CD14-positive monocyte (primary cell): ENCODE results near the gene SLC34A3. TPM values are rescaled to one million over a fixed set of nuclear protein-coding genes. Genes with fewer than 3 reads are reported as not detected.

ENCODE experiments used
- DNase-seq, 3 donors: peaks; one replicate each; pipeline ENCODE4 v3.0.0-alpha.2; 2011 to 2022
- H2AFZ ChIP-seq: 2 replicates; pipeline ENCODE4 v1.6.0; 2012; ENCODE audit warnings: mild to moderate bottlenecking, low read depth, low read length, inconsistent platforms; ENCODE audit not compliant: insufficient read depth, poor library complexity, severe bottlenecking
- H3K27ac ChIP-seq, 2 donors: 1 replicate in 1 of 2; 2 replicates in 1 of 2; pipeline ENCODE4 v1.5.1; 2012 to 2013; ENCODE audit warnings: low read length in 2 of 2, control low read depth in 1 of 2, inconsistent platforms in 1 of 2, low read depth in 1 of 2, mild to moderate bottlenecking in 1 of 2
- H3K27me3 ChIP-seq, 2 donors: one replicate each; pipeline versions ENCODE4 v1.6.0 to v1.6.1; 2011 to 2013; ENCODE audit warnings: low read length in 2 of 2; ENCODE audit not compliant: control insufficient read depth in 2 of 2, insufficient read depth in 2 of 2
- H3K36me3 ChIP-seq, 2 donors: replicated peaks in 1 of 2; 1 replicate in 1 of 2; 2 replicates in 1 of 2; pipeline versions ENCODE4 v1.5.1 to v1.6.1; 2012 to 2013; ENCODE audit warnings: low read length in 2 of 2, control low read depth in 1 of 2, inconsistent platforms in 1 of 2, mild to moderate bottlenecking in 1 of 2; ENCODE audit not compliant: insufficient read depth in 2 of 2, control insufficient read depth in 1 of 2
- H3K4me1 ChIP-seq, 2 donors: 1 replicate in 1 of 2; 2 replicates in 1 of 2; pipeline versions ENCODE4 v1.5.1 to v1.6.1; 2012 to 2013; ENCODE audit warnings: low read length in 2 of 2, control low read depth in 1 of 2, inconsistent platforms in 1 of 2, mild to moderate bottlenecking in 1 of 2, moderate library complexity in 1 of 2; ENCODE audit not compliant: insufficient read depth in 2 of 2, control insufficient read depth in 1 of 2
- H3K4me2 ChIP-seq: replicated peaks from 2 replicates; pipeline ENCODE3; 2012; ENCODE audit warnings: low read length, moderate library complexity, mild to moderate bottlenecking; ENCODE audit not compliant: poor library complexity, severe bottlenecking; ENCODE audit errors: extremely low read depth
- H3K4me3 ChIP-seq, 3 experiments: fragments of 200-600 bp in 1 of 3; sonication (generic) in 1 of 3; replicated peaks in 1 of 3; 1 replicate in 2 of 3; 2 replicates in 1 of 3; pipeline ENCODE4 v1.5.1; 2011 to 2013; ENCODE audit warnings: low read length in 3 of 3, mild to moderate bottlenecking in 3 of 3, control low read depth in 2 of 3, low read depth in 2 of 3, inconsistent platforms in 1 of 3, moderate library complexity in 1 of 3
- H3K79me2 ChIP-seq: 2 replicates; pipeline ENCODE4 v1.6.0; 2012; ENCODE audit warnings: mild to moderate bottlenecking, control low read depth, inconsistent platforms, low read length, moderate library complexity; ENCODE audit not compliant: insufficient read depth
- H3K9ac ChIP-seq: 2 replicates; pipeline ENCODE4 v1.6.0; 2017; ENCODE audit warnings: low read length, mild to moderate bottlenecking; ENCODE audit not compliant: insufficient read depth, poor library complexity, severe bottlenecking
- H3K9me3 ChIP-seq, 2 donors: replicated peaks in 1 of 2; 1 replicate in 1 of 2; 2 replicates in 1 of 2; pipeline versions ENCODE4 v1.5.1 to v1.6.1; 2012 to 2013; ENCODE audit warnings: low read length in 2 of 2, control low read depth in 1 of 2; ENCODE audit not compliant: control insufficient read depth in 1 of 2, insufficient read depth in 1 of 2
- H4K20me1 ChIP-seq: 2 replicates; pipeline ENCODE4 v1.6.0; 2012; ENCODE audit warnings: mild to moderate bottlenecking, low read length, control low read depth, moderate library complexity; ENCODE audit not compliant: insufficient read depth
- H3K27ac Mint-ChIP-seq, 7 donors: one replicate each; pipeline ENCODE4 v1.8.0; 2020; ENCODE audit warnings: mild to moderate bottlenecking in 7 of 7, mixed read lengths in 7 of 7, moderate library complexity in 6 of 7, inconsistent platforms in 2 of 7
- H3K27me3 Mint-ChIP-seq, 3 donors: one replicate each; pipeline ENCODE4 v1.8.0; 2021 to 2022; ENCODE audit warnings: low read depth in 3 of 3, mild to moderate bottlenecking in 3 of 3, mixed read lengths in 3 of 3, moderate library complexity in 3 of 3, inconsistent platforms in 1 of 3
- H3K36me3 Mint-ChIP-seq, 2 donors: one replicate each; pipeline ENCODE4 v1.8.0; 2020; ENCODE audit warnings: mixed read lengths in 2 of 2, inconsistent platforms in 1 of 2, mild to moderate bottlenecking in 1 of 2
- H3K4me1 Mint-ChIP-seq: one replicate; pipeline ENCODE4 v1.8.0; 2020; ENCODE audit warnings: mild to moderate bottlenecking, mixed read lengths
- H3K4me3 Mint-ChIP-seq, 2 donors: one replicate each; pipeline ENCODE4 v1.8.0; 2020; ENCODE audit warnings: mild to moderate bottlenecking in 2 of 2, mixed read lengths in 2 of 2, moderate library complexity in 1 of 2
- H3K9me3 Mint-ChIP-seq, 7 donors: one replicate each; pipeline ENCODE4 v1.8.0; 2020 to 2022; ENCODE audit warnings: mixed read lengths in 7 of 7, mild to moderate bottlenecking in 6 of 7, moderate library complexity in 6 of 7, inconsistent platforms in 2 of 7
- WGBS: methylation state at CpG from one replicate; pipeline ENCODE4 v1.1.5; 2013; ENCODE audit warnings: missing lambda C conversion rate; ENCODE audit not compliant: insufficient coverage; 5-methylcytosine and 5-hydroxymethylcytosine counted together
- intact Hi-C, 2 donors: fragments of 100-400 bp; cut with micrococcal nuclease; formaldehyde crosslinking; loops; one replicate each; pipeline versions ENCODE4 v1.15.0 to v1.15.1; 2023
- polyA plus RNA-seq, 3 donors: library from polyadenylated mRNA; depleted of rRNA in 1 of 3; unstranded in 2 of 3; stranded (reverse) in 1 of 3; fragments of 300-500 nt in 2 of 3; fragments of >200 nt in 1 of 3; fragmentation: Illumina TruSeq in 2 of 3; gene quantifications; 1 replicate in 2 of 3; 2 replicates in 1 of 3; pipeline ENCODE4 v1.2.3, GENCODE V29; 2012 to 2021
- TF ChIP-seq, protein P1 (sequence below): fragments of 200-600 bp; IDR thresholded peaks from one replicate; pipeline ENCODE4 v1.8.0; 2022; ENCODE audit warnings: antibody characterized with exemption, mild to moderate bottlenecking

The SLC34A3 gene
- polyA plus RNA-seq, 3 donors = not detected

DNA sequence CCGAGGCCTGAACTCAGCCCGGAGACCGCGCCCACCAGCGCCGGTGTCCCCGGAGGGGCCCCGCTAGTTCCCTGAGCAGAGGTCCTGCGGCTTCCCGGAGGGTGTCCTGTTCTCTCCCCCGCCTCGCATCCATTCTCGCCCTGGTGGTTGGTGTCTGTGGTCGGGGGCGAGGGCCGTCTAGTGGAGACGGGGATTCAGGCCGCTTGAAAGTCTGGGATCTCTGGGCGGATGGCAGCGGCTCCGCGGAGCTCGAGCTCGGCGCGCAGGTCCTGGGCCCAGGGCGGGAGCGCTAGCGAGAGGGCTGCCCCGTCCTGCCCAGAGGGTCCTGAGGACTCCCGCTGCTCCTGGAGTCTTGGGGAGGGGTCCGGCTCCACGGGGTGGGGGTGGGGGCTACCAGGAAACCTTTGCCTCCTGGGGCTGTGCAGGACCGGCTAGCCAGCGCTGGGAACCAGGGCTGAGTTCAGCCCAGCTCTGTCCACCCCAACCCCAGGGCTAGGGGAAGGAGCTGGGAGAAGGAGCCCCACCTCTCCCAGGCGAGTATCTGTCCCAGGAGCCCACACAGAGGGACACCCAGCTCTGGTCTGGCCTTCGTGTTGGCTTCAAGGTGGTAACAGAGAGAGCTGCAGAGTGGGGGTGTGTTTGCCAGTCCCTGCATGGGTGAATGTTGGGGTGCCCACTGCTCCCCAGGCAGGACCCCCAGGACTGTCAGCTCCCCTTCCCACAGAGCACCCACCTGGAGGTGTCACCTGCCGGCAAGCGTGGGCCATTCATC, 50.8 kb downstream of the SLC34A3 start:
- Histone ChIP-seq H4K20me1 (peaks cover 71% of the 10 kb centered on the region), H3K9ac (no peak overlapping the region), H3K27ac (no peak overlapping the region), H3K4me2 (peak overlapping the region; percentile 36), H3K36me3 (peaks cover 26 to 47% of the 10 kb centered on the region in 2 donors), H3K4me1 (peaks cover 35 to 82% of the 10 kb centered on the region in 2 donors), H2AFZ (no peak overlapping the region), H3K4me3 (no peak overlapping the region), H3K27me3 (no peaks in the 10 kb centered on the region), H3K9me3 (peaks cover 0 to 8% of the 10 kb centered on the region in 2 donors), H3K79me2 (peaks cover 52% of the 10 kb centered on the region)
- peaks cover 40% of the 10 kb centered on the region for H3K4me1 Mint-ChIP-seq
- DNase-seq = no peak
- intact Hi-C loops = no loop called here
- TF ChIP-seq, protein P1, sequence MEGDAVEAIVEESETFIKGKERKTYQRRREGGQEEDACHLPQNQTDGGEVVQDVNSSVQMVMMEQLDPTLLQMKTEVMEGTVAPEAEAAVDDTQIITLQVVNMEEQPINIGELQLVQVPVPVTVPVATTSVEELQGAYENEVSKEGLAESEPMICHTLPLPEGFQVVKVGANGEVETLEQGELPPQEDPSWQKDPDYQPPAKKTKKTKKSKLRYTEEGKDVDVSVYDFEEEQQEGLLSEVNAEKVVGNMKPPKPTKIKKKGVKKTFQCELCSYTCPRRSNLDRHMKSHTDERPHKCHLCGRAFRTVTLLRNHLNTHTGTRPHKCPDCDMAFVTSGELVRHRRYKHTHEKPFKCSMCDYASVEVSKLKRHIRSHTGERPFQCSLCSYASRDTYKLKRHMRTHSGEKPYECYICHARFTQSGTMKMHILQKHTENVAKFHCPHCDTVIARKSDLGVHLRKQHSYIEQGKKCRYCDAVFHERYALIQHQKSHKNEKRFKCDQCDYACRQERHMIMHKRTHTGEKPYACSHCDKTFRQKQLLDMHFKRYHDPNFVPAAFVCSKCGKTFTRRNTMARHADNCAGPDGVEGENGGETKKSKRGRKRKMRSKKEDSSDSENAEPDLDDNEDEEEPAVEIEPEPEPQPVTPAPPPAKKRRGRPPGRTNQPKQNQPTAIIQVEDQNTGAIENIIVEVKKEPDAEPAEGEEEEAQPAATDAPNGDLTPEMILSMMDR = no peak
- H3K36me3 Mint-ChIP-seq = peaks cover 29 to 38% of the 10 kb centered on the region in 2 donors
- H3K27ac Mint-ChIP-seq = peak overlapping the region in 4 of 7 donors; percentile 31 to 87 (median 50)
- H3K27me3 Mint-ChIP-seq = peaks cover 0 to 3% (median 1%) of the 10 kb centered on the region in 3 donors
- no peak overlapping the region for H3K4me3 Mint-ChIP-seq
- 94% methylated on average over 28 of the region's 39 CpGs for WGBS
- H3K9me3 Mint-ChIP-seq = peaks cover 0 to 11% (median 7%) of the 10 kb centered on the region in 7 donors

Other genes starting within 250 kb of the SLC34A3 start
- under 1 TPM in 1 of 3 donors, not detected in 2; 0.04 TPM for gene LCNL1, start 247.9 kb upstream of the SLC34A3 start, polyA plus RNA-seq
- gene PAXX, start 238.5 kb upstream of the SLC34A3 start, polyA plus RNA-seq = 10 to 100 TPM; 35.3 to 92.9 (median 40.7) TPM
- gene CLIC3, start 234.3 kb upstream of the SLC34A3 start, polyA plus RNA-seq = under 1 TPM in 2 of 3 donors, not detected in 1; 0.29 to 0.51 TPM
- gene ABCA2, start 202.7 kb upstream of the SLC34A3 start, polyA plus RNA-seq = 10 to 100 TPM in 1 of 3 donors, under 1 TPM in 2; 0.18 to 30.7 (median 0.40) TPM
- gene FUT7, start 198.8 kb upstream of the SLC34A3 start, polyA plus RNA-seq = 10 to 100 TPM in 2 of 3 donors, 1 to 10 TPM in 1; 6.1 to 13.4 (median 10.5) TPM
- gene NPDC1, start 184.7 kb upstream of the SLC34A3 start, polyA plus RNA-seq = 1 to 10 TPM in 1 of 3 donors, under 1 TPM in 1, not detected in 1; 0.51 to 2.7 TPM
- gene ENTPD2, start 176.8 kb upstream of the SLC34A3 start, polyA plus RNA-seq = not detected
- gene SAPCD2, start 160.3 kb upstream of the SLC34A3 start, polyA plus RNA-seq = 1 to 10 TPM in 2 of 3 donors, under 1 TPM in 1; 0.03 to 3.1 (median 1.7) TPM
- 10 to 100 TPM in 2 of 3 donors, 1 to 10 TPM in 1; 5.7 to 16.7 (median 14.8) TPM for gene UAP1L1, start 153.4 kb upstream of the SLC34A3 start, polyA plus RNA-seq
- 10 to 100 TPM; 29.3 to 38.2 (median 33.3) TPM for gene MAN1B1, start 143.9 kb upstream of the SLC34A3 start, polyA plus RNA-seq
- 100 to 1,000 TPM in 2 of 3 donors, 10 to 100 TPM in 1; 68.3 to 287 (median 150) TPM for gene DPP7, start 116.2 kb upstream of the SLC34A3 start, polyA plus RNA-seq
- gene GRIN1, start 91.7 kb upstream of the SLC34A3 start, polyA plus RNA-seq = not detected
- not detected for gene LRRC26, start 60.9 kb upstream of the SLC34A3 start, polyA plus RNA-seq
- gene TMEM210, start 58.8 kb upstream of the SLC34A3 start, polyA plus RNA-seq = not detected
- gene ANAPC2, start 42.3 kb upstream of the SLC34A3 start, polyA plus RNA-seq = 10 to 100 TPM in 1 of 3 donors, 1 to 10 TPM in 2; 1.9 to 76.8 (median 2.0) TPM
- gene SSNA1, start 42.2 kb upstream of the SLC34A3 start, polyA plus RNA-seq = 100 to 1,000 TPM in 1 of 3 donors, 10 to 100 TPM in 2; 87.0 to 118 (median 98.3) TPM
- gene TPRN, start 30.2 kb upstream of the SLC34A3 start, polyA plus RNA-seq = 1 to 10 TPM in 1 of 3 donors, under 1 TPM in 2; 0.30 to 4.6 (median 0.46) TPM
- 10 to 100 TPM; 13.1 to 88.1 (median 76.1) TPM for gene TMEM203, start 25.3 kb upstream of the SLC34A3 start, polyA plus RNA-seq
- gene NDOR1, start 25.2 kb upstream of the SLC34A3 start, polyA plus RNA-seq = 10 to 100 TPM in 1 of 3 donors, 1 to 10 TPM in 2; 4.4 to 26.9 (median 5.2) TPM
- 1 to 10 TPM in 1 of 3 donors, not detected in 2; 1.5 TPM for gene RNF208, start 8.7 kb upstream of the SLC34A3 start, polyA plus RNA-seq
- under 1 TPM in 1 of 3 donors, not detected in 2; 0.17 TPM for gene CYSRT1, start 5.7 kb upstream of the SLC34A3 start, polyA plus RNA-seq
- gene RNF224, start 3.4 kb upstream of the SLC34A3 start, polyA plus RNA-seq = not detected
- 100 to 1,000 TPM in 1 of 3 donors, 10 to 100 TPM in 2; 58.1 to 284 (median 70.8) TPM for gene TUBB4B, start 10.4 kb downstream of the SLC34A3 start, polyA plus RNA-seq
- gene STPG3, start 20.4 kb downstream of the SLC34A3 start, polyA plus RNA-seq = not detected
- 10 to 100 TPM; 17.3 to 44.2 (median 18.8) TPM for gene NELFB, start 24.4 kb downstream of the SLC34A3 start, polyA plus RNA-seq
- 10 to 100 TPM; 13.7 to 17.6 (median 15.4) TPM for gene TOR4A, start 46.8 kb downstream of the SLC34A3 start, polyA plus RNA-seq
- gene NRARP, start 71.4 kb downstream of the SLC34A3 start, polyA plus RNA-seq = 10 to 100 TPM in 1 of 3 donors, not detected in 2; 15.4 TPM
- gene EXD3, start 192.3 kb downstream of the SLC34A3 start, polyA plus RNA-seq = 10 to 100 TPM in 1 of 3 donors, 1 to 10 TPM in 2; 2.0 to 10.8 (median 3.0) TPM
- 1 to 10 TPM; 1.3 to 9.4 (median 1.6) TPM for gene NOXA1, start 192.5 kb downstream of the SLC34A3 start, polyA plus RNA-seq
- gene ENTPD8, start 210.5 kb downstream of the SLC34A3 start, polyA plus RNA-seq = not detected
- gene NSMF, start 228.4 kb downstream of the SLC34A3 start, polyA plus RNA-seq = 10 to 100 TPM in 1 of 3 donors, 1 to 10 TPM in 2; 4.6 to 68.4 (median 5.3) TPM